Skeletal muscle satellite cell (primary cell): Measurements from ENCODE around the gene KCNQ1.

Experiments used
- H3K27me3 ChIP-seq: 2 replicates; pipeline ENCODE4 v1.7.0; 2013; ENCODE audit warnings: low read length; ENCODE audit not compliant: control insufficient read depth, insufficient read depth
- H3K36me3 ChIP-seq: 2 replicates; pipeline ENCODE4 v1.7.0; 2013; ENCODE audit warnings: mild to moderate bottlenecking, control low read depth, low read length; ENCODE audit not compliant: insufficient read depth
- H3K4me1 ChIP-seq: 2 replicates; pipeline ENCODE4 v1.7.0; 2013; ENCODE audit warnings: low read length; ENCODE audit not compliant: control insufficient read depth, insufficient read depth
- H3K4me2 ChIP-seq: 2 replicates; pipeline ENCODE4 v1.7.0; 2013; ENCODE audit warnings: mild to moderate bottlenecking, low read length
- H3K4me3 ChIP-seq: 2 replicates; pipeline ENCODE4 v1.7.0; 2013; ENCODE audit warnings: low read length
- H3K9ac ChIP-seq: 2 replicates; pipeline ENCODE4 v1.7.0; 2013; ENCODE audit warnings: mild to moderate bottlenecking, low read depth, low read length, moderate library complexity
- H3K9me3 ChIP-seq: replicated peaks from 2 replicates; pipeline ENCODE4 v1.7.0; 2013; ENCODE audit warnings: mild to moderate bottlenecking, control low read depth, low read length

The KCNQ1 gene

DNA sequence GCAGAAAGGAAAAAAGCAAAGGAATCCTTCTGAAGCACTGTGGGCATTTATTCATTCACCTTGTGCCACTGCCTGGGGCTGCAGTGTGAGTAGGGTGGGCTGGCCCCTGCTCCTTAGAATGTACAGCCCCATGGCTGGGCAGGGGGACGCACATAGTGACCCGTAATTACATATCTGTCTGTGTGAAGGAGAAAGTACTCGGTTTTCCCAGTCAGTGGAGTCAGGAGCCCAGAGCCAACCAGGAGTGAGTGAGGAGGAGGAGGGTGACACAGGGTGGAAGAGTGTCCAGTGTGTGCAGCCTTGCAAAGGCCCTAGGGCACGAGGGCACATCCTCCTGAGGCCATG, 348.9 kb downstream of the KCNQ1 start:
- Histone ChIP-seq H3K4me2 (no peak overlapping the region), H3K9ac (no peak overlapping the region), H3K27me3 (peaks cover 49% of the 10 kb centered on the region), H3K36me3 (no peaks in the 10 kb centered on the region), H3K4me1 (no peaks in the 10 kb centered on the region), H3K4me3 (no peak overlapping the region), H3K9me3 (no peaks in the 10 kb centered on the region)

DNA sequence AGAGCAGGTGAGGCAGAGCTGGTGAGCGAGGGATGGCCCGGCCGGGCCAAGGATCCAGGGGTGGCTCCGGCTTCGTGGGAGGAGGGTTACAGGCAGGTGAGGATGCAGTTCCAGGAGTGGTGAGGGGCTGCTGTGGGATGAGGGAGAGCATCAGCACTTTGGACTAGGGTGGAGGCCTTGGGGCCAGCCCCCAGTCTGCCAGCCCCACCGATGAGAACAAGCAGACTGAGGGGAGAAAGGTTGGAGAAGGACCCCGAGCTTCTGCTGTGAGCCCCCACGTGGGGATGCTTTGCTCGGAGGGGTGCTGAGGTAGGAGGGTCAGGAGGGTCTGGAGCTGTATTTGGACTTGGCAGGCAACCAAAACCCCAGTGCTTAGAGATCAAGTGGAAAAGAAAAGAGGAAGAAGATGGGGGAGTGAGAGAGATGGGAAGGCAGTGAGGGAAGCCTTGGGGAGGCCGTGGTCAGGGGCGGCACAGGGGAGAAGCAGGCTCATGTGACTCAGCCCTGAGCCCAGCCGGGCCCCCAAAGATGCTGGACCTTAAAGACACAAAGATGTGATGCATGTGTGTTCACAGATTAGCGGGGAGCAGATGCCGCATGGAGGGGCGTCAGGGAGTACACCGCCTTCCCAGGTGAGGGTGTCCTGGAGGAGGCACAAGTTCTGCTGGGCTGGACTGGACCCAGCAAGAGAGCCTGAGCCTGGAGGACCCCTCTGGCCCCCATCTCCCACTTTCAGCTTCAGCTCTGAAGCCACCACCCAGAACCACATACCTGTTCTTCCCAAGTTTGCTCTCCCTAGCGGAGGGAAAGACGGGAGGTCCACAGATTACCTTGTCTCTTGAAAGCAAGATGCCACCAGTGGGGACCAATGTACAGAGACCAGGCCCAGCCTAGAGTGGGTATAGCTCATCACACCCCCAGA, 349.5 kb downstream of the KCNQ1 start:
- Histone ChIP-seq H3K4me2 (no peak overlapping the region), H3K9me3 (no peaks in the 10 kb centered on the region), H3K27me3 (peaks cover 46% of the 10 kb centered on the region), H3K9ac (no peak overlapping the region), H3K4me3 (no peak overlapping the region), H3K4me1 (no peaks in the 10 kb centered on the region), H3K36me3 (no peaks in the 10 kb centered on the region)

DNA sequence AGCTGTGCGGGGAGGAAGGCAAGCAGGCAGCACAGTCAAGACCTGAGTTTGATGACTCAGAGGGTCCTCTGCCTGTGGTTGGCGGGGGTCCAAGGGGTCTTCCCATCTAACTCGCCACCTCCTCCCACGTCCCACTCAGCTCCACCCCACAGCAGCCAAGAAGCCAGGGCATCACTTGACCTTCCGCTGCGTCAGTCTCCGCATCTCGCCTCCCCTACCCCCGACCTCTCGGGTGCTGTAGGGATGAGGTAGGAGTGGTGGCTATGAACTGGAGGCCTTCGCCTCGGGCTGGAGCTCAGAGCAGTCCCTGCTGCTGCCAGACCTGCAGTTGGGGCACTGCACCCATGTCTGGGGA, 350.1 kb downstream of the KCNQ1 start:
- Histone ChIP-seq H3K27me3 (peaks cover 39% of the 10 kb centered on the region), H3K9ac (no peak overlapping the region), H3K4me2 (no peak overlapping the region), H3K9me3 (no peaks in the 10 kb centered on the region), H3K4me1 (no peaks in the 10 kb centered on the region), H3K36me3 (no peaks in the 10 kb centered on the region), H3K4me3 (no peak overlapping the region)

DNA sequence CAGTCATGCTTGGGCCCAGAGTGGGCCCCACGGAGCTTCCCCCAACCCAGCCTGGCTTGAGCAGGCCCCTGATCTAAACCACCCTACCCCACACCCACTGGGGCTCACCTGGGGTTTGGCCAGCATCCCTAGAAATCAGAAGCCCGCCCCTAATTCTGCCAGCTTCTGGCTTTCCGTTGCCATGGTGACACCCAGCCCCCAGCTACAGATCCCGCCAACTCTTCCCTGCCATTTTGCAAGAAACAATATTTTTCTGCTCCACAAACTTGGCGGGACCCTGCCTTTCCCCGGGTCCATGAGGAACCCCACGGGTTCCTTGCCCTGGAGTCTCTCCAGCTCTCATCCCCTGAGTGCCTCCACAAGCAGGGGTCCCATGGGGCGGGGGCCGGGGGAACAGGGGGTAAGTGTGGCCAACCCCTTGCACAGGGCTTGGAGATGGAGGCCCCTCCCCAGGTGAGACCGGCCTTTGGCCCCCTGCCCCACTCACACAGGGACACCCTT, 350.7 kb downstream of the KCNQ1 start:
- no peak overlapping the region for H3K4me3 ChIP-seq
- H3K9ac ChIP-seq = no peak overlapping the region
- H3K27me3 ChIP-seq = peaks cover 35% of the 10 kb centered on the region
- no peaks in the 10 kb centered on the region for H3K9me3 ChIP-seq
- no peaks in the 10 kb centered on the region for H3K36me3 ChIP-seq
- no peaks in the 10 kb centered on the region for H3K4me1 ChIP-seq
- no peak overlapping the region for H3K4me2 ChIP-seq

DNA sequence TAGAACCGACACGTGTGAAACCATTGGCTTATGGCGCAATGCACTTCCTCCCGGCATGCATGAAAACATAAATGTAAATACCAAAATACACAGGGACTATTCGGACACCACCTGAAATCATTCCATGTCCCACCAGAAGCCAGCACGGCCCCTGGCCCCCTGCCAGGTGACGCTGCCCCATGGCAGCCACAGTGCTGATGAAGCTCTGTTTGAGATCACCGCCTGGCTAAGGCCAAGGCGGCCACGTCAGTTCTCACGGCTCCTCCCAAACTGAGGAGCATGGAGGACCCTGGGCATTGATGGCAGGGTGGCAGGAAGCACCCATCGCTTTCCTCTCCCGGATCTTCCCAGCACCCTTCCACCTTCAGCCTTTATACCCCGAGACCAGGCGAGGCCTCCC, 351.3 kb downstream of the KCNQ1 start:
- Histone ChIP-seq H3K9ac (no peak overlapping the region), H3K4me2 (no peak overlapping the region), H3K36me3 (no peaks in the 10 kb centered on the region), H3K9me3 (no peaks in the 10 kb centered on the region), H3K4me1 (no peaks in the 10 kb centered on the region), H3K27me3 (peaks cover 31% of the 10 kb centered on the region), H3K4me3 (no peak overlapping the region)

DNA sequence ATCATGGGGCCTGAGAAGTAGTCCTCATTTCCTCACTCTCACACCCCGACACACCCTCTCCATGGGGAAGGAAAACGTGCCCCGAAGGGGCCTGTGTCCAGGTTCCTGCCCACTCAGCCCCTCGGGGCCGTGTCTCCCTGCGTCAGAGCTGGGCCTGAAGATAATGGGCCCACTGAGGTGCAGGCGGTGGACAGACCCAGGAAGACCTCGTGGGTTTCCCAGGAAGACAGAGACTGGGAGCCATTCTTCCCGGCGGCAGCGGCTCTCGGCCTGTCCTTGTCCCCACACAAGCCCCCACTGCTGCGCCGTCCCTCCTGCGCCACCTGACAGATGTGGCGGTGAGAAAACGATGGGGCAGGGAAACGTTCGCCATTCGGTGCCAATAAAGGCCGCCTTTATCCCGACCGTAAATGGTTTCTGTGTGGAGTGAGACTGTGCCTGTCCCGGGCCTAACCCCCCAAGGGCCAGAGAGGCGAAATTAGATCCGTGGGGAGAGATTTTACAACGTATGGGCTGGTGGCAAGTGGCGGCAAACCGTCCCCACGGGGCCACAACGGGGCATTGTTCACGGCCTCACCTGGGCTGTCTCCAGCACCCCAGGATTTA, 351.8 kb downstream of the KCNQ1 start:
- Histone ChIP-seq H3K4me1 (no peaks in the 10 kb centered on the region), H3K9ac (no peak overlapping the region), H3K27me3 (peaks cover 29% of the 10 kb centered on the region), H3K36me3 (no peaks in the 10 kb centered on the region), H3K9me3 (no peaks in the 10 kb centered on the region), H3K4me3 (no peak overlapping the region), H3K4me2 (no peak overlapping the region)

DNA sequence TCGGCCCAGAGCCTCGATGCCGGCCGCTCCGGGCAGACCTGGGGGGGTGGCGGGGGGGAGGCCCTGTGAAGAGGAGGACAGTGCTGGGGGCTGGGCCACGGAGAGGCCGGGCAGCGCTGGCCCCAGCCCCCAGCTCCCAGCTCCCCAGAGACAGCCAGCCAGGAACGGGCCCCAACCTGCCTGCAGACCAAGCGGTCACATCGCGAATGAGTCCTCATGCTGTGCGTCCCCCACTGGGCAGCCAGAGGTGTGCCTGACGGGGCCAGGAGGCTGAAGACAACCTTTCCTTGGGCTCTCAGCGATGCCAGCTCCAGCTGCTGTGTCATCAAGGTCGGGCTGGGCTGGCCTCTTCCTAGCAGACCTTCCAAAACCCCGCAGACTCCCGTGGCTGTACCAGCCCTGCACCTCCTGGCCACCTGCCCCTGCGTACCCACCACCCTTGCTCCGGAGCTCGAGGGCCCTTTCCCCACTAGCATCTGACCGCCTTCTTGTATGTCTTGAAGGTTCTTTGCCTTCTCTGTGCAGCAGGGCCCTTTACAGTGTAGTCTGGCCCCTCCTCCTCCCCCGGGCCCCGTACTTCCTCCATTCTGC, 352.4 kb downstream of the KCNQ1 start:
- Histone ChIP-seq H3K9me3 (no peaks in the 10 kb centered on the region), H3K27me3 (peaks cover 23% of the 10 kb centered on the region), H3K4me1 (no peaks in the 10 kb centered on the region), H3K9ac (no peak overlapping the region), H3K36me3 (no peaks in the 10 kb centered on the region), H3K4me2 (no peak overlapping the region), H3K4me3 (no peak overlapping the region)

DNA sequence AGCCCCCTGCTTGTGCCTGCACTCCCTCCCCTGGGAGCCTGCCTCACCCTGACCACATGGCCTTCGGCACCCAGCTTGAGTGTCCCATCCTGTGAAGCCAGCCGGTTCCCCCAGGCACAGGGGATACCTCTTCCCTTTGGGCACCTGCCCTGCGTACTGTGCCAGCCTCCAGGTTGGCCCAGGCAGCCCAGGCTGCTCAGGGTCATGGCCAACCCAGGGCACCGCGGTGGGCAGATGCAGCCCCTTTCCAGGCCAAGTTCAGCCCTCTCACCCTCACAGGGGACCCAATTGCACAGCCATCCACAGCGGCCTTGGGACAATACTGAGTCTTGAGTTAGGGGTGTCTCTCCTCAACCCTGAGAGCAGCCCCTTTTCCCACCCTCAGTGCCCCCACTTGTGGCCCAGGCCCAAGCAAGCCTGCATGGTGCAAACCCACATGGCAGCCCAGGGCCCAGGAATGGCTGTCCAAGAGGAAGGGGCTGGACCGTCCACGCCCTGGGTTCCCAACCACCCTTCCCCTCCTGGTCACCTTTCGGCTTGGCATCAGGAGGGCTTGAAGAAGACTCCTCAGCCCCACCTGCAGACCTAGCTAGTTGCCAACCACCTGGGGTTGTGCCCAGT, 353.0 kb downstream of the KCNQ1 start:
- Histone ChIP-seq H3K36me3 (no peaks in the 10 kb centered on the region), H3K27me3 (peaks cover 18% of the 10 kb centered on the region), H3K9ac (no peak overlapping the region), H3K4me2 (no peak overlapping the region), H3K9me3 (no peaks in the 10 kb centered on the region), H3K4me3 (no peak overlapping the region), H3K4me1 (no peaks in the 10 kb centered on the region)

DNA sequence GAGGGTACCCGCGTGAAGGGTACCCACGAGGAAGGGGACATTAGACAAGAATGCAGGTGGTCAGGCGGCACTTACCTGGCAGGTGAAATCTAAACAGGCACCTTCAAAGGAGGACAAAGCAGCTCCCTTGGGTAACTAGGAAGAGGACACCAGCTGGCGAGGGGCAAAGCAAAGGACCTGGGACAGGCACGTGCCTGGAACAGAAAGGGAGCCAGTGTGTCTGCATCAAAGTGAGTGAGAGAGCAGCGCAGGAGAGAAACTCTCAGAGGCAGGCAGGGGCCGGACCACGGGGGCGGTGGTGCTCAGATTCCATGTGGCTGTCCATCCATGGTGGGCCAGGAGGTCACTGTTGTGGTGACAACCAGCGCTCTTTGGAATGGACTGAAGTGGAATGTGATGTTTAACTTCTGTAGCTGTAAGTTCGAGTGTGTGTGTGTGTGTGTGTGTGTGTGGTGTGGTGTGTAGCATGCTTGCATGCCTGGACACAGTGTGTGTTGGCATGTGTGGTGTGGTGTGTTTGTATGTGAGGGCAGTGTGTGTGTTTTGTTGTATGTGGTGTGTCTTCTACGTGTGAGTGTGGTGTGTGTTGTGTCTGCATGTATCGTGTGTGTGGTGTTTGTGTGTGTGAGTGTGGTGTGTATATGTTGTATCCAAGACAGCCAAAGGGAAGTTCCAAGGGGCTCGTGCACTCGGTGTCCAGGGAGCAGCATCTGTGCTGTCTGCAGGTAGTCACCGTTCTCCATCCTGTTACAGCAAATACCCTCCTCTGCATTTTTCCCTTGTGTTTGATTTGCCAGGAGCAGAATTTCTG, 354.3 kb downstream of the KCNQ1 start:
- H3K36me3 ChIP-seq = no peaks in the 10 kb centered on the region
- no peak overlapping the region for H3K9ac ChIP-seq
- H3K9me3 ChIP-seq = no peaks in the 10 kb centered on the region
- H3K27me3 ChIP-seq = peaks cover 12% of the 10 kb centered on the region
- no peak overlapping the region for H3K4me3 ChIP-seq
- H3K4me2 ChIP-seq = no peak overlapping the region
- H3K4me1 ChIP-seq = no peaks in the 10 kb centered on the region

DNA sequence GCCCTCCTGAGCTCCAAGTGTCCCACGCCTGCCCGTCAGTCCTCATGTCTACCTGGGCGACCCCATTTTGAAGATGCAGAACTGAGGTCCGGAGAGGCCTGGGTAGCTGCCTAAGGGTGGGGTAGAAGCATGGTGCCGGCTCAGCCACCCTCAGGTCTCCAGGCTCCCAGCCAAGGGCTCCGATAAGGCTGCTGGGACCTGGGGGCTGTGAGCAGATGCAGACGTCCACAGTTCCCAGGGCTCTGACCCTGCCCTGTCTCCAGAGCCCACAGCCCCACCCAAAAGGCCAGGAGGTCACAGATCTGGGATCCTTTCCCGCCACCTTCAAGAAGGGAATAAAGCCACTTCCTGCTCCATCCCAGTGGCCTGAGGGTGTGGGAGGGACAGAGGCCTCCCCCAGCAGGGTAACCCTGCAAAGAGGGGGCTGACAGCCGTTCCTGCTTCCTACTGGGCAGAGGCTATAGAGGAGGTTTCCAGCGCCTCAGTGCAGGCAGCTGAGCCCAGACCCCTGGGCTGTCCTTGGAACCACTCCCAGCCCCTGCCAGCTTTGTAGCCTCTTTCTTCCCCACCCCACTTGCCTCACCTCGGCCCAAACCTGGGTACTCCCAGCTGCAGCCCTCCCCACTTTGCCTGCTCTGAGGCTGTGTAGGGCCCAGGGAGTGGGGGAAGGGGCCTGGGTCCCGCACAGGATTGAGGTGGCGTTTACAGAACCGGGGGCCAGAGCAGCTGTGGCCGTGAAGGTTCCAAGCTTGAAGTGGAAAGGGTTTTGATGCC, 355.3 kb downstream of the KCNQ1 start:
- no peaks in the 10 kb centered on the region for H3K36me3 ChIP-seq
- H3K27me3 ChIP-seq = peaks cover 18% of the 10 kb centered on the region
- H3K4me2 ChIP-seq = no peak overlapping the region
- H3K9ac ChIP-seq = no peak overlapping the region
- H3K4me3 ChIP-seq = no peak overlapping the region
- H3K4me1 ChIP-seq = peaks cover 4% of the 10 kb centered on the region
- no peaks in the 10 kb centered on the region for H3K9me3 ChIP-seq
